WTC11 (cell line): ENCODE measurements around the gene BHMT2.

Experiments
- CBFB ChIP-seq: sonication (generic); formaldehyde crosslinking; IDR thresholded peaks from 2 replicates; pipeline ENCODE4 v1.8.1; 2022; ENCODE audit warnings: mild to moderate bottlenecking, low read depth, missing genetic modification reagents
- CTCF ChIP-seq: fragments of 200-600 bp; IDR thresholded peaks from 2 replicates; pipeline ENCODE4 v1.8.0; 2022; ENCODE audit warnings: antibody characterized with exemption
- MAX ChIP-seq: sonication (generic); formaldehyde crosslinking; IDR thresholded peaks from 2 replicates; pipeline ENCODE4 v1.8.0; 2022; ENCODE audit warnings: mild to moderate bottlenecking, missing genetic modification reagents
- PRDM15 ChIP-seq: sonication (generic); formaldehyde crosslinking; IDR thresholded peaks from 2 replicates; pipeline ENCODE4 v1.8.0; 2022; ENCODE audit warnings: missing genetic modification reagents
- ZNF317 ChIP-seq: sonication (generic); formaldehyde crosslinking; IDR thresholded peaks from 2 replicates; pipeline ENCODE4 v1.8.1; 2023; ENCODE audit warnings: low read depth, mild to moderate bottlenecking, moderate library complexity, missing genetic modification reagents, borderline replicate concordance
- ZNF512 ChIP-seq: sonication (generic); formaldehyde crosslinking; IDR thresholded peaks from 2 replicates; pipeline ENCODE4 v1.8.1; 2022; ENCODE audit warnings: missing genetic modification reagents, borderline replicate concordance
- ZSCAN18 ChIP-seq: fragments of 250-450 bp; sonication (Bioruptor Pico); IDR thresholded peaks from 2 replicates; pipeline ENCODE4 v2.1.2; 2022; ENCODE audit warnings: mild to moderate bottlenecking, moderate library complexity

- TF ChIP-seq MAX (CRISPR knock-in tag) (no peak), ZNF317 (CRISPR knock-in tag) (no peak), CTCF (no peak), PRDM15 (no peak), ZSCAN18 (CRISPR knock-in tag) (no peak), ZNF512 (no peak), CBFB (CRISPR knock-in tag) (no peak)
Measured at GRCh38 chr5:79088507-79088906, 18.9 kb downstream of the BHMT2 start.
